ENCODE results near the gene GPX6. TPM values are rescaled to one million over a fixed set of nuclear protein-coding genes. Genes with fewer than 3 reads are reported as not detected.

The GPX6 gene
- total and polyA plus RNA-seq, 2 of the 13 experiments (the other 11 are each of a cell fraction or from before 2014, with no cell fraction given): not detected

GRCh38 chr6:28542440-28543296, 27.1 kb upstream of the GPX6 start (continued):
- TF ChIP-seq RARA (CRISPR knock-in tag; IDR thresholded peaks at IDR 0.05) (no peak), SP5 (CRISPR knock-in tag; IDR thresholded peaks at IDR 0.05; ENCODE audit: borderline replicate concordance, low read depth) (0 out of 2 replicates have a peak, but pooled peaks have one; percentile 19), TBX3 (IDR thresholded peaks at IDR 0.05; ENCODE audit: borderline replicate concordance) (no peak), DZIP1 (CRISPR knock-in tag; IDR thresholded peaks at IDR 0.05) (no peak), ZNF569 (CRISPR knock-in tag; IDR thresholded peaks at IDR 0.05; ENCODE audit: borderline replicate concordance) (no peak), RXRA (CRISPR knock-in tag; IDR thresholded peaks at IDR 0.05) (peak; percentile 49; the same call in 1 of the 2 replicates), RAD21 (CRISPR knock-in tag; IDR thresholded peaks at IDR 0.05) (peak; percentile 71), SNAPC4 (CRISPR knock-in tag; IDR thresholded peaks at IDR 0.05) (no peak), MYC (CRISPR knock-in tag; IDR thresholded peaks at IDR 0.05; ENCODE audit: borderline replicate concordance) (peak; percentile 43; the same call in 1 of the 2 replicates), CERS6 (CRISPR knock-in tag; IDR thresholded peaks at IDR 0.05) (no peak), SSRP1 (CRISPR knock-in tag; IDR thresholded peaks at IDR 0.05) (peak; percentile 99), YEATS4 (CRISPR knock-in tag; IDR thresholded peaks at IDR 0.05; ENCODE audit: borderline replicate concordance) (no peak), ZNF335 (CRISPR knock-in tag; IDR thresholded peaks at IDR 0.05) (peak; percentile 61; the same call in 1 of the 2 replicates), ZNF326 (CRISPR knock-in tag; IDR thresholded peaks at IDR 0.05; ENCODE audit: borderline replicate concordance) (no peak), ZNF614 (CRISPR knock-in tag; IDR thresholded peaks at IDR 0.05; ENCODE audit: borderline replicate concordance) (peak; percentile 37; the same call in 1 of the 2 replicates), ZNF703 (CRISPR knock-in tag; IDR thresholded peaks at IDR 0.05; ENCODE audit: borderline replicate concordance) (no peak), ZNF670 (CRISPR knock-in tag; IDR thresholded peaks at IDR 0.05; ENCODE audit: borderline replicate concordance) (no peak), ZNF724P (CRISPR knock-in tag; IDR thresholded peaks at IDR 0.05; ENCODE audit: borderline replicate concordance) (no peak)
- TF ChIP-seq, protein P1, sequence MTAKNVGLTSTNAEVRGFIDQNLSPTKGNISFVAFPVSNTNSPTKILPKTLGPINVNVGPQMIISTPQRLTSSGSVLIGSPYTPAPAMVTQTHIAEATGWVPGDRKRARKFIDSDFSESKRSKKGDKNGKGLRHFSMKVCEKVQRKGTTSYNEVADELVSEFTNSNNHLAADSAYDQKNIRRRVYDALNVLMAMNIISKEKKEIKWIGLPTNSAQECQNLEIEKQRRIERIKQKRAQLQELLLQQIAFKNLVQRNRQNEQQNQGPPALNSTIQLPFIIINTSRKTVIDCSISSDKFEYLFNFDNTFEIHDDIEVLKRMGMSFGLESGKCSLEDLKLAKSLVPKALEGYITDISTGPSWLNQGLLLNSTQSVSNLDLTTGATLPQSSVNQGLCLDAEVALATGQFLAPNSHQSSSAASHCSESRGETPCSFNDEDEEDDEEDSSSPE (CRISPR knock-in tag; IDR thresholded peaks at IDR 0.05): 0 out of 2 replicates have a peak, but pooled peaks have one; percentile 32
